ENCODE measurements around the gene CTSO.

GRCh38 chr4:155931634-155932033 is 22.0 kb downstream of the CTSO start:
- TF ChIP-seq CTCF (conservative IDR thresholded peaks at IDR 0.05 in 1 of 2, IDR thresholded peaks at IDR 0.05 in 1 of 2; ENCODE audit: extremely low read depth in 1 of 2, insufficient read depth in 1 of 2, low read depth in 1 of 2, low read length in 2 of 2): no peak
- TF ChIP-seq EZH2 (IDR thresholded peaks at IDR 0.05; ENCODE audit: borderline replicate concordance, low read length): no peak
